Midbrain (tissue), 1 donor: ENCODE data around the gene ABCF3.

ENCODE experiments used
- DNase-seq: peaks from one replicate; lab custom pipeline; 2025; lab: John Stamatoyannopoulos, UW

ABCF3 gene

GRCh38 chr3:184230603-184231528 is 44.9 kb downstream of the ABCF3 start:
- DNase-seq: no peak

GRCh38 chr3:184231671-184232070 is 45.7 kb downstream of the ABCF3 start:
- no peak for DNase-seq

- no peak for DNase-seq
Measured at GRCh38 chr3:184233127-184233843, 47.3 kb downstream of the ABCF3 start.

GRCh38 chr3:184234224-184234623 is 48.2 kb downstream of the ABCF3 start:
- peak; percentile 4 for DNase-seq

GRCh38 chr3:184234671-184235380 is 48.8 kb downstream of the ABCF3 start:
- DNase-seq: no peak

- no peak for DNase-seq
Measured at GRCh38 chr3:184235381-184236032, 49.5 kb downstream of the ABCF3 start.

- DNase-seq: no peak
Measured at GRCh38 chr3:184236033-184236410, 50.0 kb downstream of the ABCF3 start.

- no peak for DNase-seq
Measured at GRCh38 chr3:184236636-184237035, 50.6 kb downstream of the ABCF3 start.

GRCh38 chr3:184237211-184237610 is 51.2 kb downstream of the ABCF3 start:
- no peak for DNase-seq

- no peak for DNase-seq
Measured at GRCh38 chr3:184237807-184238206, 51.8 kb downstream of the ABCF3 start.

- DNase-seq: no peak
Measured at GRCh38 chr3:184238246-184238818, 52.3 kb downstream of the ABCF3 start.

GRCh38 chr3:184239221-184239620 is 53.2 kb downstream of the ABCF3 start:
- DNase-seq: no peak

GRCh38 chr3:184239708-184240107 is 53.7 kb downstream of the ABCF3 start:
- no peak for DNase-seq

- DNase-seq: no peak
Measured at GRCh38 chr3:184240384-184241140, 54.6 kb downstream of the ABCF3 start.

- no peak for DNase-seq
Measured at GRCh38 chr3:184241141-184241446, 55.1 kb downstream of the ABCF3 start.

- no peak for DNase-seq
Measured at GRCh38 chr3:184241447-184242296, 55.7 kb downstream of the ABCF3 start.

GRCh38 chr3:184242297-184242685 is 56.3 kb downstream of the ABCF3 start:
- no peak for DNase-seq
